Measurements from ENCODE around the gene TP53I11. TPM values are rescaled to one million over a fixed set of nuclear protein-coding genes. Genes with fewer than 3 reads are reported as not detected.
A peak's percentile ranks its signal among the peaks of the same experiment; 100 is the strongest.

TP53I11 gene
- total and polyA plus RNA-seq, 9 of the 15 experiments (the other 6 are each of a cell fraction or from before 2014, with no cell fraction given): 0.14 to 2.5 (median 1.2) TPM; not detected in 2

DNA sequence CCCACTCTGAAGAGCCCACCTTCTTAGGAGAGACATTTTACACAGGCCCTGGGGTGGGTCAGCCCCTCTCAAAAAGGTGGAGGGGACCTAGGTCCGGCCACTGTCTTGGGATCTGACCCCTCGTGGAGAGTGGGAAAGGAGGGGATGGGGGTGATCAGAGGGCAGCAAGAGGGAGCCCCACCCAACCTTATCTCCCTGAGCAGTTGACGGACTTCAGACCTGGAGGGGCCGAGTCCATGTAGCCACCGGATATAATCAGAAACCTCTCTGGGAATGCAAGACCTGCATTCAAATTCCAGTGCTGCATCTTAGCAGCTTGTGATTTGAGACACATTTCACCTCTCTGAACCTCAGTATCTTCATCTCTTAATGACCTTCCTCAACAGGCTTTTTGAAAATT lies 44.0 kb downstream of the TP53I11 start (continued):
- no peak for TF ChIP-seq ZNF644 (tag; IDR thresholded peaks at IDR 0.05; ENCODE audit: low read depth)

GRCh38 chr11:44905131-44905866 lies 45.4 kb downstream of the TP53I11 start:
- no peak overlapping the region for H2AFZ ChIP-seq (ENCODE audit: low read depth, low read length)
- H4K20me1 ChIP-seq (replicated peaks; ENCODE audit: control insufficient read depth, insufficient read depth, low read length): no peaks in the 10 kb centered on the region
- H3K4me1 ChIP-seq (replicated peaks in 1 of 2; ENCODE audit: control insufficient read depth in 2 of 2, insufficient read depth in 2 of 2, low read length in 2 of 2): peaks cover 4 to 15% of the 10 kb centered on the region in 2 experiments; a peak in 4 of 5 replicates
- H3K27ac ChIP-seq (ENCODE audit: extremely low read depth, low read depth, low read length): no peak overlapping the region
- ATAC-seq (no peak; the same call in 1 of the 3 replicates), DNase-seq (ENCODE audit: extremely low read depth in 1 of 4, low spot score in 3 of 4) (peak in 2 of 4 experiments; percentile 52 to 54), FAIRE-seq (no peak)
- H3K27me3 ChIP-seq (ENCODE audit: control insufficient read depth in 2 of 2, insufficient read depth in 2 of 2, low read length in 2 of 2): peaks cover 6 to 42% of the 10 kb centered on the region in 2 experiments; a peak in 4 of 5 replicates
- H3K4me2 ChIP-seq (ENCODE audit: insufficient read depth, low read length): no peak overlapping the region
- no peaks in the 10 kb centered on the region for H3K9me3 ChIP-seq (replicated peaks; ENCODE audit: control insufficient read depth, insufficient read depth, low read depth, low read length)
- intact Hi-C loops (cut with micrococcal nuclease) (no loop called here), in situ Hi-C loops (cut with MboI) (no loop called here)
- no peaks in the 10 kb centered on the region for H3K36me3 ChIP-seq (ENCODE audit: control insufficient read depth, insufficient read depth, low read length)
- H3K79me2 ChIP-seq (ENCODE audit: control insufficient read depth, insufficient read depth, low read length): no peaks in the 10 kb centered on the region
- 15% methylated on average over 9 of the region's 9 CpGs for WGBS (ENCODE audit: insufficient coverage, low coverage, missing lambda C conversion rate)
- H3K9me1 ChIP-seq (ENCODE audit: control insufficient read depth, insufficient read depth, low read length): peaks cover 2% of the 10 kb centered on the region
- no peak overlapping the region for H3K4me3 ChIP-seq
- BruUV-seq (replicated peaks): no TSS peak
- POLR2A ChIA-PET: no interaction called here
- CTCF ChIA-PET (ENCODE audit: low intra/inter-chr PET ratio): no interaction called here
- H3K9ac ChIP-seq (ENCODE audit: insufficient read depth in 1 of 2, low read depth in 2 of 2, low read length in 2 of 2): no peak overlapping the region
- TF ChIP-seq CLOCK (CRISPR knock-in tag; IDR thresholded peaks at IDR 0.05; ENCODE audit: borderline replicate concordance): no peak
- TF ChIP-seq ELK3 (CRISPR knock-in tag; IDR thresholded peaks at IDR 0.05): no peak
- no peak for TF ChIP-seq PCBP1 (IDR thresholded peaks at IDR 0.05; ENCODE audit: low read depth, low read length, poor library complexity, severe bottlenecking)
- no peak for TF ChIP-seq YY1 (IDR thresholded peaks at IDR 0.05; ENCODE audit: borderline replicate concordance in 1 of 3, control insufficient read depth in 1 of 3, extremely low read depth in 1 of 3, insufficient read depth in 3 of 3, insufficient read length in 1 of 3, insufficient replicate concordance in 2 of 3, low read depth in 1 of 3, low read length in 2 of 3)
- TF ChIP-seq MEF2D (tag; conservative IDR thresholded peaks at IDR 0.05; ENCODE audit: low read depth): no peak
- TF ChIP-seq SP1 (CRISPR knock-in tag; IDR thresholded peaks at IDR 0.05): no peak
- TF ChIP-seq ELF1 (tag; IDR thresholded peaks at IDR 0.05): no peak
- TF ChIP-seq SP2 (IDR thresholded peaks at IDR 0.05; ENCODE audit: extremely low read depth, low read depth, low read length, poor library complexity, severe bottlenecking): no peak
- no peak for TF ChIP-seq MAFF (IDR thresholded peaks at IDR 0.05; ENCODE audit: low read length)
- no peak for TF ChIP-seq NFATC3 (IDR thresholded peaks at IDR 0.05)
- TF ChIP-seq, protein P1, sequence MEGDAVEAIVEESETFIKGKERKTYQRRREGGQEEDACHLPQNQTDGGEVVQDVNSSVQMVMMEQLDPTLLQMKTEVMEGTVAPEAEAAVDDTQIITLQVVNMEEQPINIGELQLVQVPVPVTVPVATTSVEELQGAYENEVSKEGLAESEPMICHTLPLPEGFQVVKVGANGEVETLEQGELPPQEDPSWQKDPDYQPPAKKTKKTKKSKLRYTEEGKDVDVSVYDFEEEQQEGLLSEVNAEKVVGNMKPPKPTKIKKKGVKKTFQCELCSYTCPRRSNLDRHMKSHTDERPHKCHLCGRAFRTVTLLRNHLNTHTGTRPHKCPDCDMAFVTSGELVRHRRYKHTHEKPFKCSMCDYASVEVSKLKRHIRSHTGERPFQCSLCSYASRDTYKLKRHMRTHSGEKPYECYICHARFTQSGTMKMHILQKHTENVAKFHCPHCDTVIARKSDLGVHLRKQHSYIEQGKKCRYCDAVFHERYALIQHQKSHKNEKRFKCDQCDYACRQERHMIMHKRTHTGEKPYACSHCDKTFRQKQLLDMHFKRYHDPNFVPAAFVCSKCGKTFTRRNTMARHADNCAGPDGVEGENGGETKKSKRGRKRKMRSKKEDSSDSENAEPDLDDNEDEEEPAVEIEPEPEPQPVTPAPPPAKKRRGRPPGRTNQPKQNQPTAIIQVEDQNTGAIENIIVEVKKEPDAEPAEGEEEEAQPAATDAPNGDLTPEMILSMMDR (IDR thresholded peaks at IDR 0.05 in 2 of 3, conservative IDR thresholded peaks at IDR 0.05 in 1 of 3; ENCODE audit: insufficient read depth in 2 of 3, low read depth in 1 of 3, low read length in 3 of 3): no peak
- TF ChIP-seq ZNF140 (CRISPR knock-in tag; IDR thresholded peaks at IDR 0.05): no peak
- TF ChIP-seq TFAM (CRISPR knock-in tag; conservative IDR thresholded peaks at IDR 0.05): no peak

Measured in K562 (cell line).